SK-N-SH treated with all-trans-retinoic acid at 6 μM for 48 hours (cell line): ENCODE data around the gene FASTKD3.

Source experiments
- CSDC2 ChIP-seq: fragments of 250-450 bp; sonication (Bioruptor Pico); IDR thresholded peaks from 2 replicates; pipeline ENCODE4 v1.5.0; 2020; ENCODE audit warnings: mild to moderate bottlenecking, moderate library complexity
- ESRRG ChIP-seq: fragments of 250-450 bp; sonication (Bioruptor Pico); IDR thresholded peaks from 2 replicates; pipeline ENCODE4 v1.6.1; 2021; ENCODE audit warnings: mild to moderate bottlenecking
- TOX ChIP-seq: fragments of 250-450 bp; sonication (Bioruptor Pico); IDR thresholded peaks from 2 replicates; pipeline ENCODE4 v1.8.0; 2021; ENCODE audit warnings: mild to moderate bottlenecking, moderate library complexity, borderline replicate concordance
- ZFP3 ChIP-seq: fragments of 250-450 bp; sonication (Bioruptor Pico); IDR thresholded peaks from 2 replicates; pipeline ENCODE4 v1.5.0; 2020; ENCODE audit warnings: mild to moderate bottlenecking, moderate library complexity
- TF ChIP-seq, protein P1 (sequence below): fragments of 250-450 bp; sonication (Bioruptor Pico); IDR thresholded peaks from 2 replicates; pipeline ENCODE4 v1.5.1; 2020; ENCODE audit warnings: low read depth, mild to moderate bottlenecking, moderate library complexity
- TF ChIP-seq, protein P2 (sequence below): fragments of 250-450 bp; sonication (Bioruptor Pico); IDR thresholded peaks from 2 replicates; pipeline ENCODE4 v1.5.1; 2021; ENCODE audit warnings: mild to moderate bottlenecking, moderate library complexity

DNA sequence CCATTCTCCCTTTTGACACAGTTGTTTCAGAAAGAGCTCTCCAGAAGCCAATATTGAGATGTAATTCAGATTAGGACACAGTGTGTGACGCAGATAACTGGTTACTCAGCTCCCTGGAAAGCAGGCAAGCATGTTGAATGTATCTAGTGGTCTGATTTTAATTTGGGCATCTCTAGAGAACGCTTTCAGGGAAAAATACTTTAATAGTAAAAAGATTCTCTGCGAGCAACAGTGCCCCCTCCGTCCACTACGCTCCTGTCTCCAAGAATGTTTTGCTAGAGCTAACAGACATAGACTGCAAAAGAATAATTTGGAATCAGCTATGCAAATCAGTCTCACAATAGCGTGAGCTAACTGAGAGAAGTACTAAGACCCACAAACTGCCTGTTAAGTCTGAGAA, 41.2 kb downstream of the FASTKD3 start:
- TF ChIP-seq, protein P1, sequence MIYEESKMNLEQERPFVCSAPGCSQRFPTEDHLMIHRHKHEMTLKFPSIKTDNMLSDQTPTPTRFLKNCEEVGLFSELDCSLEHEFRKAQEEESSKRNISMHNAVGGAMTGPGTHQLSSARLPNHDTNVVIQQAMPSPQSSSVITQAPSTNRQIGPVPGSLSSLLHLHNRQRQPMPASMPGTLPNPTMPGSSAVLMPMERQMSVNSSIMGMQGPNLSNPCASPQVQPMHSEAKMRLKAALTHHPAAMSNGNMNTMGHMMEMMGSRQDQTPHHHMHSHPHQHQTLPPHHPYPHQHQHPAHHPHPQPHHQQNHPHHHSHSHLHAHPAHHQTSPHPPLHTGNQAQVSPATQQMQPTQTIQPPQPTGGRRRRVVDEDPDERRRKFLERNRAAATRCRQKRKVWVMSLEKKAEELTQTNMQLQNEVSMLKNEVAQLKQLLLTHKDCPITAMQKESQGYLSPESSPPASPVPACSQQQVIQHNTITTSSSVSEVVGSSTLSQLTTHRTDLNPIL (CRISPR knock-in tag): no peak
- TF ChIP-seq CSDC2 (no peak), ESRRG (no peak), TOX (no peak), ZFP3 (CRISPR knock-in tag) (no peak)
- TF ChIP-seq, protein P2, sequence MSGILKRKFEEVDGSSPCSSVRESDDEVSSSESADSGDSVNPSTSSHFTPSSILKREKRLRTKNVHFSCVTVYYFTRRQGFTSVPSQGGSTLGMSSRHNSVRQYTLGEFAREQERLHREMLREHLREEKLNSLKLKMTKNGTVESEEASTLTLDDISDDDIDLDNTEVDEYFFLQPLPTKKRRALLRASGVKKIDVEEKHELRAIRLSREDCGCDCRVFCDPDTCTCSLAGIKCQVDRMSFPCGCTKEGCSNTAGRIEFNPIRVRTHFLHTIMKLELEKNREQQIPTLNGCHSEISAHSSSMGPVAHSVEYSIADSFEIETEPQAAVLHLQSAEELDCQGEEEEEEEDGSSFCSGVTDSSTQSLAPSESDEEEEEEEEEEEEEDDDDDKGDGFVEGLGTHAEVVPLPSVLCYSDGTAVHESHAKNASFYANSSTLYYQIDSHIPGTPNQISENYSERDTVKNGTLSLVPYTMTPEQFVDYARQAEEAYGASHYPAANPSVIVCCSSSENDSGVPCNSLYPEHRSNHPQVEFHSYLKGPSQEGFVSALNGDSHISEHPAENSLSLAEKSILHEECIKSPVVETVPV: no peak
